Left colon (tissue), 2 donors: ENCODE data around the gene RPL15. TPM values are rescaled to one million over a fixed set of nuclear protein-coding genes. Genes with fewer than 3 reads are reported as not detected.

Experiments
- ATAC-seq: fragments of 200-7000 bp; cut with Tn5 transposase; one replicate; pipeline ENCODE4 v1.9.1; 2020; ENCODE audit warnings: mild to moderate bottlenecking, moderate library complexity
- DNase-seq, 2 donors: peaks; one replicate each; pipeline ENCODE4 v3.0.0-alpha.2; 2020
- intact Hi-C, 2 donors: fragments of 100-400 bp; cut with DNase I in 1 of 2; cut with micrococcal nuclease in 1 of 2; formaldehyde crosslinking; loops; one replicate each; pipeline versions ENCODE4 v1.11.2 to v1.14.0; 2022; cut with DNase I, micrococcal nuclease
- total RNA-seq, 2 donors: library from RNA; stranded (reverse); fragmentation: NEBNext Ultra II Directional; extraction: Animal tissue kit (Norgen Biotek cat#: 25700); gene quantifications; one replicate each; pipeline ENCODE4 v1.2.1, GENCODE V29; 2021
- donor health status: DM: no; HTN: no; CAD: no.
- donor health status: DM: yes; HTN: yes; CAD: no.

The RPL15 gene
- total RNA-seq, 2 donors from 2014 or later: 1,192 to 1,307 TPM

- intact Hi-C loops: no loop called here
Measured at GRCh38 chr3:23919628-23920027, 2.7 kb downstream of the RPL15 start.

DNA sequence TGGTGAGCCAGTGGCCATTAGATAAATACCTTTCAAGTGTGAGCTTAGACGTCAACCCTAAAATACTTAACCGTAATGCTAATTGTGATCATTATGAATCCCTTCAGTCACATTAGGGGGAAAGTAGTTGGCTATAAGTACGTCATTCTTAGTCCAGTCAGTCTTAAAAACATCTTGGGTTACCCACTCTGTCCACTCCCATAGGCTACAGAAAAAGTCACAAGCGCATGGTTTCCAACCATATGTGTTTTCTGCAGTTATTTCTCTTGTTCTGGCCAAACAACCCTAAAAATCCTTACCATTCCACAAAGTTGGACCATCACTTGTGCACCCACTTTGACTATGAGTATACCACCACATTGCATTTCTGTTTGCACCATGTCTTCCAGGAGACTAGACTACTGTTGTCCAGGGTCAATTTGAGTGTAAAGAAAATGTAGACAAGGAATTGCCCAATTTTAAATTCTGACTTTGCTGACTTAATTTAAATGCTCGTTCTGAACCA lies 3.3 kb downstream of the RPL15 start:
- no peak for DNase-seq
- intact Hi-C loops: no loop called here
- ATAC-seq: no peak

More at GRCh38 chr3:23919628-23920027, 2.7 kb downstream of the RPL15 start:
- DNase-seq (no peak), ATAC-seq (no peak)

- no peak for ATAC-seq
- intact Hi-C loops: no loop called here
Measured at GRCh38 chr3:23921052-23921511, 4.2 kb downstream of the RPL15 start.

DNA sequence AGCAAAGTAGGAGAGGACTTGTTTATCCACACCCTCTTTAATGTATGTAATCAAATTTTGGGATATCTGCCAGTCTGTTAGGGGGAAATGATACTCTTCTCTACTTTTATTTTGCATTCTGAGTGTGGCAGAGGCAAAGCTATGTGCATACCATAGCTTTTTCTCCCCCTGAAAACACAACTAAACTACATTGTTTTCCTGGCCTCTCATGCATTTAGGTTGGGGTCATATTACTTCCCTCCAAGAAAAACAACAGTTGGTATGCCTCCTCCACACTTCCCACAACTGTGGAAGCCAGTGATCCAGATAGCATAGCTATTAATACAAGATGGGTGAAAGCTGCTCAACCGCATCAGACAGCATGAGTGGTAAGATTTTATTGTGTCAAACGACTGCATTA lies 6.9 kb downstream of the RPL15 start:
- ATAC-seq (no peak), DNase-seq (no peak)
- intact Hi-C loops: no loop called here

More at GRCh38 chr3:23921052-23921511, 4.2 kb downstream of the RPL15 start:
- DNase-seq: no peak

GRCh38 chr3:23926246-23926645 lies 9.3 kb downstream of the RPL15 start:
- DNase-seq: no peak
- intact Hi-C loops: no loop called here
- no peak for ATAC-seq

- no peak for ATAC-seq
- intact Hi-C loops: no loop called here
- no peak for DNase-seq
Measured at GRCh38 chr3:23926736-23927135, 9.8 kb downstream of the RPL15 start.

GRCh38 chr3:23928524-23928923 lies 11.6 kb downstream of the RPL15 start:
- DNase-seq (no peak), ATAC-seq (peak; percentile 34)
- intact Hi-C loops: no loop called here

GRCh38 chr3:23931597-23931996 lies 14.7 kb downstream of the RPL15 start:
- intact Hi-C loops: no loop called here
- no peak for ATAC-seq
- no peak for DNase-seq

- DNase-seq (no peak), ATAC-seq (no peak)
- intact Hi-C loops: no loop called here
Measured at GRCh38 chr3:23932571-23932970, 15.6 kb downstream of the RPL15 start.

GRCh38 chr3:23934253-23934652 lies 17.3 kb downstream of the RPL15 start:
- no peak for DNase-seq
- no peak for ATAC-seq
- intact Hi-C loops: no loop called here

- ATAC-seq: no peak
- intact Hi-C loops: no loop called here
- no peak for DNase-seq
Measured at GRCh38 chr3:23937296-23937695, 20.4 kb downstream of the RPL15 start.

DNA sequence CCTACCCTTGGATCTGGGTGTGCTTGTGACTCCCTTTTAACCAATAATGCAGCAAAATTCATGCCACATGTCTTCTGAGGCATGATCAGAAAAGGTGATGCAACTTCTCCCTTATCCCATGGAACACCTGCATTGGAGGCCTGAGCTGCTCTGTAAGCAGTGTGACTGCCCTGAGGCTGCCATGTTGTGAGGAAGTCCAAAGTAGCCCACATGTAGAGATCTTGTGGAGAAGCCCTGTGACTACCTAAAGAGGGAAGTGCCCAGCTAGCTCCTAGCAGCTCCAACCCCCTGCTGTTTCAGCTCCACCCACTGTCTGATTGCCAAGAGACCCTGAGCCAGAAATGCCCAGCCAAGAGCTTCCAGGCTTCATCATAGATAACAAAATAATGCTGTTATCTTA lies 21.8 kb downstream of the RPL15 start:
- DNase-seq: no peak

DNA sequence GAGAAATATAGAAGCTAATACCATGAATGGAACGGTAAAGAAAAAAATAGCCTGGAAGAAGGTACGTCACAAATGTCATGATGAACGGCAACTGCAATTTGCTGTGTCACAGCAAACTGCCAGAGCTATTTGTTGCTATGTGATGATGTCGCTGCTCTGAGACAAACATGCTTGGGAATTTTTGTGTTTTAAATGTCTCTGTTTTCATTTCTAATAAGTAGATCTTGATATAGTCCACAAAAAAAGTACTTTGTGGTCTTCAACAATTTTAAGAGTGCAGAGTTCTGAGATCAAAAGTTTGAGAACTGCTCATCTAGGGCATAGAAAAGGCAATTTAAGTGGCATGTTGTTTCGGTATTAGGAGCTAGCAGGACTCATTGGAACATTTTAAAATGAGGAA lies 23.8 kb downstream of the RPL15 start:
- DNase-seq (no peak), ATAC-seq (no peak)
- intact Hi-C loops: no loop called here

More for the DNA sequence above, 21.8 kb downstream of the RPL15 start:
- intact Hi-C loops: no loop called here
- ATAC-seq: no peak

- no peak for DNase-seq
- no peak for ATAC-seq
- intact Hi-C loops: no loop called here
Measured at GRCh38 chr3:23941440-23941839, 24.5 kb downstream of the RPL15 start.

GRCh38 chr3:23942546-23942945 lies 25.6 kb downstream of the RPL15 start:
- DNase-seq (no peak), ATAC-seq (no peak)
- intact Hi-C loops: no loop called here

DNA sequence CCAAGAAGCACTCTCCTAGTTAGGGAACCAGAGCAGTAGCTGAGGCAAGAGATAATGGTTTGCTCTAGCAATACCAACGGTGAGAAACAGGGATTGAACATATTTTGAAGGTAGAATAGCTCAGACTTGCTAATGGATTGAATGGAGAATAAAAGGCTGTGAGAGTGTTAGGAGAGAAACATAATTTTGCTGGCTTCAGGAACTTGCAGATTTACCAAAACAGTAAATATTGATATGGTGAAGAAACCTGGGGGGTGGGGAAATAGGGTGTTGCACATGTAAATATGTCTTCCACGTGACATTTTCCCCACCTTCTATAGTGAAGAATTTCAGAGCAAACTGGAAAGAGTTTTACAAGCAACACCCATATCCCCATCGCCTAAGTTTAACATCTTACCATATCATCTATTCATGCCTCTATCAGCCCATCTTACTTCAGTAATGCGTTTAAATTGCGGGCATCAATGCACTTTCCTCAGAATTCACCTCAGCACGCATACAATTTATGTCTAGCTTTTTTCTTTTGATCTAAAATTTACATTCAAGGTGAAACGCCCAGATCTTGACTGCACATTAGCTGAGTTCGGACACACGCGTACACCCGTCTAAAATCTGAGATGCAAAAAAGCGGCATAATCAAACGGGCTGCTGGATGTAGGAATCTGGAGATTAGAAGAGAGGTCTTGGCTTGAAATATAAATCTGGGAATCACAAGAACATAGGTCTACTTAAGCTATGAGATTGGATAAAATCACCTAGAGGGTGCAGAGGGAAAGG lies 27.3 kb downstream of the RPL15 start:
- no peak for DNase-seq
- no peak for ATAC-seq
- intact Hi-C loops: no loop called here

- DNase-seq (peak; percentile 84 to 88), ATAC-seq (peak; percentile 65)
- intact Hi-C loops: no loop called here
Measured at GRCh38 chr3:23944861-23945662, 28.1 kb downstream of the RPL15 start, which contains the start of gene NR1D2. Gene NR1D2, plus strand, starts transcription at chr3:23945286. Its CDS starts 293 bp downstream, at chr3:23945579.

- intact Hi-C loops: no loop called here
- ATAC-seq (no peak), DNase-seq (no peak)
Measured at GRCh38 chr3:23945663-23945912, 28.7 kb downstream of the RPL15 start.

DNA sequence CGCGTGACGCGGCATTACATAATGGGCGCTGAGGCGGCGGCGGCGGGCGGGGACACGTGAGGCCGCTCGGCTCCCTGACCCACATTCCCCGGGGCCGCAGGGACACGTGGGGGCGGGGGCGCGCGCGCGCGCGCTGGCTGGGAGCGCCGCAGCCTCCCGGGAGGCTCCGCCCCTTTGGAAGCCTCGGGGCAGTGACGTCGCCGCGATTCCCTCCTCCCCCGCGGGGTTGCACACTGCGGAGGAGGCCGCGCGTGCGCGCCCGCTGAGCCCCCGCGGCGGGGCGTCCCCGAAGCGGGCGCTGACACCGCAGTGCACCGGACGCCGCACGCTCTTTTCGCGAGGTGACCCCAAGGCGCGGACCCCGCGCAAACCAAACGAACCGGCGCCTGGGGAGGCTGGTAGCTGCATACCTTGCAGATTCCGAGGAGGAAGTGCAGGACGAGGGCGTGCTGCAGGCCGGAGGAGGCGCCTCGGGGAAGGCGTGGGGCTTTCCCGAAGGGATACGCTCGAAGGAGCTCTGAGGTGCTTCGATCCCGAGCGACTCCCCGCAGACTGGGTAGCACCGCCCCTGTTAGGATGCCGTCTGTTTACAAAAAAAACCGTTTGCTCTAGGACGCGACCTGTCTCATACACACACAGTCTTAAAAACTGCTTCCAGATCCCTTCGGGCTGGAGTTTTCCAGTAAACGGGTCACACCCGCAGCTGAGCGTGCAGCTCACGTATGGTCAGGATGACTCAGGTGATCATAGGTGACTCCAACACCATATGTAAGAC lies 29.2 kb downstream of the RPL15 start:
- ATAC-seq: peak; percentile 89
- peak; percentile 96 to 99 for DNase-seq
- intact Hi-C loops: no loop called here
